Heart left ventricle (tissue), 16 donors: ENCODE results near the gene MYBBP1A. TPM values are rescaled to one million over a fixed set of nuclear protein-coding genes. Genes with fewer than 3 reads are reported as not detected.
A peak's percentile ranks its signal among the peaks of the same experiment; 100 is the strongest.

Experiments used
- ATAC-seq, 4 donors: fragments of 200-7000 bp; cut with Tn5 transposase; one replicate each; pipeline ENCODE4 v1.9.1; 2020 to 2022; ENCODE audit warnings: moderate library complexity in 4 of 4, mild to moderate bottlenecking in 3 of 4, moderate number of reproducible peaks in 1 of 4
- DNase-seq, 5 donors: peaks; one replicate each; pipeline ENCODE4 v3.0.0-alpha.2; 2020
- H3K27ac ChIP-seq, 12 donors: fragments of 200-600 bp; sonication (generic) in 4 of 12; one replicate each; pipeline versions ENCODE4 v1.5.0 to v1.8.0; 2016 to 2022; ENCODE audit warnings: mild to moderate bottlenecking in 2 of 12
- H3K27me3 ChIP-seq, 9 donors: fragments of 200-600 bp; sonication (generic) in 2 of 9; one replicate each; pipeline versions ENCODE4 v1.5.1 to v1.8.0; 2016 to 2022; ENCODE audit warnings: mild to moderate bottlenecking in 3 of 9
- H3K36me3 ChIP-seq, 9 donors: fragments of 200-600 bp; sonication (generic) in 2 of 9; one replicate each; pipeline versions ENCODE4 v1.5.0 to v1.8.0; 2018 to 2022; ENCODE audit warnings: mild to moderate bottlenecking in 2 of 9
- H3K4me1 ChIP-seq, 12 donors: fragments of 200-600 bp; sonication (generic) in 4 of 12; one replicate each; pipeline versions ENCODE4 v1.5.0 to v1.8.0; 2016 to 2022; ENCODE audit warnings: mild to moderate bottlenecking in 3 of 12
- H3K4me3 ChIP-seq, 12 donors: fragments of 200-600 bp; sonication (generic) in 4 of 12; one replicate each; pipeline versions ENCODE4 v1.5.0 to v1.8.0; 2017 to 2022; ENCODE audit warnings: mild to moderate bottlenecking in 9 of 12, moderate library complexity in 4 of 12
- H3K9me3 ChIP-seq, 12 donors: fragments of 200-600 bp; sonication (generic) in 4 of 12; one replicate each; pipeline versions ENCODE4 v1.5.0 to v1.8.0; 2016 to 2022; ENCODE audit warnings: mild to moderate bottlenecking in 1 of 12
- CTCF ChIP-seq, 12 donors: fragments of 200-600 bp; sonication (generic) in 4 of 12; IDR thresholded peaks; one replicate each; pipeline versions ENCODE4 v1.5.0 to v1.8.0; 2018 to 2022; ENCODE audit warnings: antibody characterized with exemption in 12 of 12, mild to moderate bottlenecking in 5 of 12
- POLR2A ChIP-seq, 2 donors: fragments of 450-650 bp; IDR thresholded peaks; one replicate each; pipeline ENCODE4 v1.6.1; 2017; ENCODE audit warnings: antibody characterized with exemption in 2 of 2, mild to moderate bottlenecking in 2 of 2, moderate library complexity in 2 of 2
- WGBS, 4 donors: extraction: QIAGEN DNeasy Blood & Tissue Kit in 2 of 4; methylation state at CpG; one replicate each; pipeline versions ENCODE4 v1.1.5 to v1.1.7; 2013 to 2018; 5-methylcytosine and 5-hydroxymethylcytosine counted together
- intact Hi-C, 10 donors: fragments of 100-400 bp; cut with DNase I; formaldehyde crosslinking; loops; one replicate each; pipeline versions ENCODE4 v1.11.1 to v1.14.2; 2022
- polyA plus RNA-seq, 2 donors: library from polyadenylated mRNA; stranded (reverse); fragments of 200-250 nt; gene quantifications; one replicate each; pipeline ENCODE4 v1.2.3, GENCODE V29; 2013
- total RNA-seq, 9 donors: library from RNA; depleted of rRNA in 2 of 9; stranded (reverse); fragments of >200 nt in 2 of 9; fragmentation: NEBNext Ultra II Directional in 3 of 9; extraction: Animal tissue kit (Norgen Biotek cat#: 25700) in 3 of 9; gene quantifications; one replicate each; pipeline versions ENCODE4 v1.1.0 to v1.2.4, GENCODE V29; 2016 to 2023
- donor health status: ischemic (EF 13 %, LVEDD 7.1; RV severe dilation, severe dysfunction).
- donor health status: healthy with polysubstance abuse.
- donor health status: DM: no; HTN: yes; CAD: no.
- donor health status: DM: no; HTN: no; CAD: no.
- donor health status: ischemic (EF 25% LVEDD 6.9; RV normal size, moderate dysfunction).
- donor health status: ischemic (EF 25% LVEDD 5.7; RV mildly dilated, moderate dysfunction).
- donor health status: healthy.
- donor health status: DM: yes; HTN: yes; CAD: no.
- donor health status: ischemic (EF 35%, LVEDD 5.7; RV mildly dilated, moderate dysfunction).
- donor health status: nonischemic (EF 11% LVEDD 7.7; RV severe dilation, severe dysfunction).
- donor health status: DM: yes; HTN: yes; CAD: no.
- donor health status: PGD.
- donor health status: ischemic (EF 29% LVEDD 5.4; RV normal size, mild dysfunction).
- donor health status: nonischemic (EF 23%, LVEDD 6.1; RV moderate dilation, normal function).

The MYBBP1A gene
- total and polyA plus RNA-seq, 11 donors, result 15.5 to 34.8 (median 24.4) TPM

- Histone ChIP-seq H3K27ac (no peak within 1 kb of the TSS), H3K9me3 (no peaks in the 10 kb centered on the region), H3K27me3 (no peaks in the 10 kb centered on the region), H3K4me1 (peaks cover 0 to 19% (median 8%) of the 10 kb centered on the region in 12 donors), H3K4me3 (no peak within 1 kb of the TSS), H3K36me3 (no peaks in the 10 kb centered on the region)
- DNase-seq (peak in 2 of 5 donors; percentile 29 to 31), ATAC-seq (peak in 1 of 4 donors; percentile 19)
- no peak for TF ChIP-seq CTCF (IDR thresholded peaks at IDR 0.05)
- no peak for TF ChIP-seq POLR2A (IDR thresholded peaks at IDR 0.05)
- intact Hi-C loops, result loop anchor here in 3 of 10 donors (5.0 to 10.0 kb wide), 3 partner anchors 138 to 334 kb away; partner anchors contain the start of gene C17orf107 (in 1 of the 3)
- 63 to 82% (median 80%) methylated on average over 7 to 12 of the region's 12 CpGs for WGBS, 4 donors
Observed at GRCh38 chr17:4560421-4560820, 5.2 kb upstream of the MYBBP1A start, which contains the start of gene GGT6. GGT6 (minus strand) TSS chr17:4560577; CDS start chr17:4560521, 56 bp downstream.

- Histone ChIP-seq H3K9me3 (no peaks in the 10 kb centered on the region), H3K27ac (no peak overlapping the region), H3K4me3 (no peak overlapping the region), H3K27me3 (no peaks in the 10 kb centered on the region), H3K36me3 (no peaks in the 10 kb centered on the region), H3K4me1 (peaks cover 0 to 20% (median 8%) of the 10 kb centered on the region in 12 donors)
- TF ChIP-seq POLR2A (IDR thresholded peaks at IDR 0.05), result no peak
- TF ChIP-seq CTCF (IDR thresholded peaks at IDR 0.05), result no peak
- intact Hi-C loops, result loop anchor here in 5 of 10 donors (5.0 to 10.0 kb wide), 3 partner anchors 138 to 335 kb away; partner anchors contain the start of gene C17orf107 (in 1 of the 5)
- ATAC-seq (no peak), DNase-seq (no peak)
- WGBS, 4 donors, result 95 to 100% (median 96%) methylated on average over 2 to 5 of the region's 5 CpGs
Observed at GRCh38 chr17:4559966-4560365, 4.8 kb upstream of the MYBBP1A start.

- peak in 1 of 5 donors; percentile 14 for DNase-seq
- H3K36me3 ChIP-seq, result no peaks in the 10 kb centered on the region
- no peaks in the 10 kb centered on the region for H3K9me3 ChIP-seq
- H3K27ac ChIP-seq, result no peak overlapping the region
- no peak for ATAC-seq
- peaks cover 3 to 27% (median 14%) of the 10 kb centered on the region in 12 donors for H3K4me1 ChIP-seq
- no peak overlapping the region for H3K4me3 ChIP-seq
- no peaks in the 10 kb centered on the region for H3K27me3 ChIP-seq
- WGBS, 4 donors, result 68 to 77% (median 72%) methylated on average over 16 to 17 of the region's 17 CpGs
- intact Hi-C loops, result loop anchor here in 2 of 10 donors (5.0 kb wide), 1 partner anchor 137 kb away; no protein-coding TSS in a partner anchor
- TF ChIP-seq POLR2A (IDR thresholded peaks at IDR 0.05), result no peak
- TF ChIP-seq CTCF (IDR thresholded peaks at IDR 0.05), result no peak
Observed at GRCh38 chr17:4559139-4559791, 4.1 kb upstream of the MYBBP1A start.

- no peak overlapping the region for H3K4me3 ChIP-seq
- DNase-seq (peak in 1 of 5 donors; percentile 18), ATAC-seq (no peak)
- intact Hi-C loops, result loop anchor here in 2 of 10 donors (5.0 kb wide), 1 partner anchor 136 kb away; no protein-coding TSS in a partner anchor
- no peak overlapping the region for H3K27ac ChIP-seq
- peaks cover 0 to 3% (median under 1%) of the 10 kb centered on the region in 9 donors for H3K36me3 ChIP-seq
- no peaks in the 10 kb centered on the region for H3K9me3 ChIP-seq
- peaks cover 3 to 33% (median 19%) of the 10 kb centered on the region in 12 donors for H3K4me1 ChIP-seq
- no peaks in the 10 kb centered on the region for H3K27me3 ChIP-seq
- TF ChIP-seq POLR2A (IDR thresholded peaks at IDR 0.05) (no peak), CTCF (IDR thresholded peaks at IDR 0.05) (no peak)
- WGBS, 4 donors, result 92 to 95% (median 94%) methylated on average over 17 to 24 of the region's 24 CpGs
Observed at GRCh38 chr17:4558347-4558971, 3.3 kb upstream of the MYBBP1A start.
